PFSK-1 (cell line): ENCODE results near the gene KIAA0825.

Experiments
- REST ChIP-seq, 2 experiments: IDR thresholded peaks; 2 replicates each; pipeline versions ENCODE4 v1.6.1 to v1.8.0; 2011 to 2012; ENCODE audit warnings: low read depth in 2 of 2, low read length in 2 of 2, control low read depth in 1 of 2, inconsistent platforms in 1 of 2, mild to moderate bottlenecking in 1 of 2, moderate library complexity in 1 of 2; ENCODE audit not compliant: insufficient read depth in 1 of 2
- TAF1 ChIP-seq: IDR thresholded peaks from 2 replicates; pipeline ENCODE4 v1.6.1; 2012; ENCODE audit warnings: low read length, control low read depth, borderline replicate concordance; ENCODE audit not compliant: insufficient read depth

- TF ChIP-seq TAF1 (no peak), REST (IDR thresholded peaks at IDR 0.05; ENCODE audit: insufficient read depth in 1 of 2, low read depth in 2 of 2, low read length in 2 of 2) (no peak)
These were observed 389.6 kb downstream of the KIAA0825 start for GRCh38 chr5:94228791-94229190.
